Osteoblast (primary cell): Measurements from ENCODE around the gene SLC39A5. TPM values are rescaled to one million over a fixed set of nuclear protein-coding genes. Genes with fewer than 3 reads are reported as not detected.
A peak's percentile ranks its signal among the peaks of the same experiment; 100 is the strongest.

ENCODE experiments used
- DNase-seq: peaks from one replicate; pipeline ENCODE4 v3.0.0; 2011; ENCODE audit warnings: low spot score, mixed read lengths; ENCODE audit not compliant: insufficient read length; ENCODE audit errors: missing footprints
- H2AFZ ChIP-seq: 2 replicates; pipeline ENCODE4 v1.6.0; 2011; ENCODE audit warnings: mild to moderate bottlenecking, low read length
- H3K27ac ChIP-seq: 2 replicates; pipeline ENCODE4 v1.5.1; 2011; ENCODE audit warnings: mild to moderate bottlenecking, low read depth, low read length, moderate library complexity
- H3K27me3 ChIP-seq: 2 replicates; pipeline ENCODE4 v1.6.0; 2012; ENCODE audit warnings: mild to moderate bottlenecking, control low read depth, inconsistent platforms, low read length, moderate library complexity; ENCODE audit not compliant: insufficient read depth
- H3K36me3 ChIP-seq: 2 replicates; pipeline ENCODE4 v1.5.1; 2011; ENCODE audit warnings: mild to moderate bottlenecking, low read length, control low read depth, moderate library complexity; ENCODE audit not compliant: insufficient read depth
- H3K4me1 ChIP-seq: 2 replicates; pipeline ENCODE4 v1.5.1; 2011; ENCODE audit warnings: mild to moderate bottlenecking, low read length, control low read depth, moderate library complexity; ENCODE audit not compliant: insufficient read depth
- H3K4me2 ChIP-seq: 2 replicates; pipeline ENCODE4 v1.6.0; 2011; ENCODE audit warnings: mild to moderate bottlenecking, low read length; ENCODE audit not compliant: insufficient read depth
- H3K4me3 ChIP-seq: fragments of 200-600 bp; sonication (generic); 3 replicates; pipeline ENCODE4 v1.5.1; 2012; ENCODE audit warnings: mild to moderate bottlenecking, low read length, inconsistent platforms; ENCODE audit not compliant: insufficient read depth
- H3K79me2 ChIP-seq: 2 replicates; pipeline ENCODE4 v1.6.0; 2012; ENCODE audit warnings: mild to moderate bottlenecking, low read length, control low read depth, inconsistent platforms; ENCODE audit not compliant: insufficient read depth
- H3K9me3 ChIP-seq: 2 replicates; pipeline ENCODE4 v1.5.1; 2011; ENCODE audit warnings: low read depth, low read length, control low read depth
- H4K20me1 ChIP-seq: 2 replicates; pipeline ENCODE4 v1.6.0; 2012; ENCODE audit warnings: mild to moderate bottlenecking, low read length, control low read depth; ENCODE audit not compliant: insufficient read depth
- total RNA-seq: library from RNA; depleted of rRNA; stranded (reverse); fragments of >200 nt; gene quantifications from 2 replicates; pipeline ENCODE4 v1.2.3, GENCODE V29; 2012
- TF ChIP-seq, protein P1 (sequence below): IDR thresholded peaks from 2 replicates; pipeline ENCODE4 v1.5.1; 2011; ENCODE audit warnings: mild to moderate bottlenecking, low read depth, low read length, moderate library complexity; ENCODE audit errors: extremely low read depth

The SLC39A5 gene
- total RNA-seq, 1 donor: not detected

GRCh38 chr12:56202366-56202765 is 27.5 kb upstream of the SLC39A5 start:
- DNase-seq: no peak
- Histone ChIP-seq H3K27me3 (no peaks in the 10 kb centered on the region), H3K36me3 (peaks cover 30% of the 10 kb centered on the region), H4K20me1 (peaks cover 12% of the 10 kb centered on the region), H2AFZ (no peak overlapping the region), H3K4me1 (peaks cover 12% of the 10 kb centered on the region), H3K27ac (no peak overlapping the region), H3K9me3 (no peaks in the 10 kb centered on the region), H3K4me3 (no peak overlapping the region), H3K4me2 (no peak overlapping the region), H3K79me2 (no peaks in the 10 kb centered on the region)
- TF ChIP-seq, protein P1, sequence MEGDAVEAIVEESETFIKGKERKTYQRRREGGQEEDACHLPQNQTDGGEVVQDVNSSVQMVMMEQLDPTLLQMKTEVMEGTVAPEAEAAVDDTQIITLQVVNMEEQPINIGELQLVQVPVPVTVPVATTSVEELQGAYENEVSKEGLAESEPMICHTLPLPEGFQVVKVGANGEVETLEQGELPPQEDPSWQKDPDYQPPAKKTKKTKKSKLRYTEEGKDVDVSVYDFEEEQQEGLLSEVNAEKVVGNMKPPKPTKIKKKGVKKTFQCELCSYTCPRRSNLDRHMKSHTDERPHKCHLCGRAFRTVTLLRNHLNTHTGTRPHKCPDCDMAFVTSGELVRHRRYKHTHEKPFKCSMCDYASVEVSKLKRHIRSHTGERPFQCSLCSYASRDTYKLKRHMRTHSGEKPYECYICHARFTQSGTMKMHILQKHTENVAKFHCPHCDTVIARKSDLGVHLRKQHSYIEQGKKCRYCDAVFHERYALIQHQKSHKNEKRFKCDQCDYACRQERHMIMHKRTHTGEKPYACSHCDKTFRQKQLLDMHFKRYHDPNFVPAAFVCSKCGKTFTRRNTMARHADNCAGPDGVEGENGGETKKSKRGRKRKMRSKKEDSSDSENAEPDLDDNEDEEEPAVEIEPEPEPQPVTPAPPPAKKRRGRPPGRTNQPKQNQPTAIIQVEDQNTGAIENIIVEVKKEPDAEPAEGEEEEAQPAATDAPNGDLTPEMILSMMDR: no peak

GRCh38 chr12:56202838-56203237 is 27.0 kb upstream of the SLC39A5 start:
- H3K36me3 ChIP-seq: peaks cover 35% of the 10 kb centered on the region
- TF ChIP-seq, protein P1: no peak
- peak; percentile 4 for DNase-seq

GRCh38 chr12:56204275-56204674 is 25.6 kb upstream of the SLC39A5 start:
- peaks cover 13% of the 10 kb centered on the region for H4K20me1 ChIP-seq
- H3K4me2 ChIP-seq: no peak overlapping the region
- no peaks in the 10 kb centered on the region for H3K27me3 ChIP-seq
- H3K9me3 ChIP-seq: no peaks in the 10 kb centered on the region
- TF ChIP-seq, protein P1: no peak
- no peak overlapping the region for H2AFZ ChIP-seq
- DNase-seq: peak; percentile 31
- H3K36me3 ChIP-seq: peaks cover 41% of the 10 kb centered on the region
- H3K4me1 ChIP-seq: peaks cover 11% of the 10 kb centered on the region
- H3K4me3 ChIP-seq: no peak overlapping the region
- no peak overlapping the region for H3K27ac ChIP-seq
- H3K79me2 ChIP-seq: no peaks in the 10 kb centered on the region

More at GRCh38 chr12:56202838-56203237, 27.0 kb upstream of the SLC39A5 start:
- H3K9me3 ChIP-seq: no peaks in the 10 kb centered on the region
- peaks cover 13% of the 10 kb centered on the region for H4K20me1 ChIP-seq
- peaks cover 11% of the 10 kb centered on the region for H3K4me1 ChIP-seq
- H2AFZ ChIP-seq: no peak overlapping the region
- no peak overlapping the region for H3K4me3 ChIP-seq
- no peak overlapping the region for H3K4me2 ChIP-seq
- H3K27ac ChIP-seq: no peak overlapping the region
- H3K27me3 ChIP-seq: no peaks in the 10 kb centered on the region
- H3K79me2 ChIP-seq: no peaks in the 10 kb centered on the region

- peak; percentile 25 for DNase-seq
- Histone ChIP-seq H3K9me3 (no peaks in the 10 kb centered on the region), H3K4me2 (no peak overlapping the region), H3K27me3 (no peaks in the 10 kb centered on the region), H3K79me2 (peaks cover 3% of the 10 kb centered on the region), H4K20me1 (peaks cover 18% of the 10 kb centered on the region), H3K4me3 (no peak overlapping the region), H2AFZ (no peak overlapping the region), H3K36me3 (peaks cover 49% of the 10 kb centered on the region), H3K27ac (no peak overlapping the region), H3K4me1 (peaks cover 11% of the 10 kb centered on the region)
- TF ChIP-seq, protein P1: no peak
Measured at GRCh38 chr12:56205445-56205844, 24.4 kb upstream of the SLC39A5 start.
